Lower lobe of right lung (tissue), 2 donors: ENCODE results near the gene PASK. TPM values are rescaled to one million over a fixed set of nuclear protein-coding genes. Genes with fewer than 3 reads are reported as not detected.

Experiments
- ATAC-seq, 2 donors: fragments of 200-7000 bp; cut with Tn5 transposase; one replicate each; pipeline ENCODE4 v1.9.1; 2020 to 2022; ENCODE audit warnings: mild to moderate bottlenecking in 2 of 2, moderate library complexity in 2 of 2
- DNase-seq: peaks from one replicate; pipeline ENCODE4 v3.0.0-alpha.2; 2020
- H3K27ac ChIP-seq: fragments of 200-600 bp; one replicate; pipeline ENCODE4 v1.8.0; 2022
- H3K27me3 ChIP-seq: fragments of 200-600 bp; one replicate; pipeline ENCODE4 v1.8.0; 2022; ENCODE audit warnings: low read depth
- H3K36me3 ChIP-seq: fragments of 200-600 bp; one replicate; pipeline ENCODE4 v1.8.0; 2022; ENCODE audit warnings: mild to moderate bottlenecking
- H3K4me1 ChIP-seq: fragments of 200-600 bp; one replicate; pipeline ENCODE4 v1.8.0; 2022
- H3K4me3 ChIP-seq: fragments of 200-600 bp; one replicate; pipeline ENCODE4 v1.8.0; 2022; ENCODE audit warnings: mild to moderate bottlenecking
- H3K9me3 ChIP-seq: fragments of 200-600 bp; one replicate; pipeline ENCODE4 v1.8.0; 2022
- CTCF ChIP-seq: fragments of 200-600 bp; IDR thresholded peaks from one replicate; pipeline ENCODE4 v1.8.0; 2022; ENCODE audit warnings: antibody characterized with exemption, mild to moderate bottlenecking
- intact Hi-C: fragments of 100-400 bp; cut with DNase I; formaldehyde crosslinking; loops from one replicate; pipeline ENCODE4 v1.11.0; 2022
- total RNA-seq: library from RNA; stranded (reverse); fragmentation: NEBNext Ultra II Directional; extraction: Animal tissue kit (Norgen Biotek cat#: 25700); gene quantifications from one replicate; pipeline ENCODE4 v1.2.1, GENCODE V29; 2021
- donor health status: DM: no; HTN: yes; CAD: no; lungs with severe emphysema.

PASK gene
- total RNA-seq, 1 donor from 2014 or later: 10.8 TPM

DNA sequence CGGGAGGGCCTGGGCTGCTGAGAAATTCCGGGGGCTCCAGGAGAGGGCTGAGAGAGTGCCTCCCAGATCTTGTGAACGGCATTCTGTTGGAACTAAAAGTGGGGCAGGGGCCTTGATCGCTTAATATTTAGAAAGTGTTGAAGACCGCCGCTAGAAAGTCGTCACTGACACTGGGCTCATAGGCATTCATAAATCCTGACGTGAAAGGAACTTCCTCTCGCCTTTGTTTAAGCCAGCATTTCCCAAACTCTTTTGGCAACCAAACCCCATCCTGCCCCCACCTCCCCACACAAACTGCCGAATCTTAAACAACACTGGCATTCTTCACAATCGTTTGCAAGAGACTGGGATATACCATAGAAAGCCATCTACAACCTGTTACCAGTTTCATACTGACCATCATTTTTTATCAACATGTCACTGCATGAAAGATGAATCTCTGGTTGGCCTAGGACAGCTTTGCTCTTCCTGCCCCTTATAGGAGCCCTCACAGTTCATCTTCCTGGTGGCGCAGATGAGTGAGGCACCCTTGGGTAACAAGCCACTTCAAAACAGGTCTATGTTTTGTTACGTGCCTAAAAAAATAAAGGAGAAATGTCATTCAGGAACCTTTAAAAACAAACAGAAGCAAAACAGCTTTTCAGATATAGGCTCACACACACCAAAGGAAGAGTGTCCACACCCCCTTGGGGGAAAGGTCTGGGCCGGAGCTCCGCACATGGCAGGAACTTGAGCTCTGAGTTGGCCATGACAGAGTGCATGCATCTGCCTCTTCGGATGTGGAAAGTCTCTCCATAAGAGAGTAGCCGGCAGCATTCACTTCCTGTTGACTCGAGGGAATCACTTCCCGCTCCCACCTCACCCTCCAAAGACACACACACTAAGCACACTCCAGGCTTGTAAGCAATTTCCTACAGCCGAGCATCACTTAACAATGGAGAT is 60.2 kb downstream of the PASK start:
- H3K9me3 ChIP-seq: no peaks in the 10 kb centered on the region
- no peak overlapping the region for H3K4me3 ChIP-seq
- peak overlapping the region; percentile 66 for H3K27ac ChIP-seq
- peaks cover 7% of the 10 kb centered on the region for H3K4me1 ChIP-seq
- intact Hi-C loops: no loop called here
- no peak for TF ChIP-seq CTCF
- ATAC-seq (no peak), DNase-seq (no peak)
- no peaks in the 10 kb centered on the region for H3K27me3 ChIP-seq
- H3K36me3 ChIP-seq: peaks cover 86% of the 10 kb centered on the region

- H3K4me3 ChIP-seq: no peak overlapping the region
- H3K27ac ChIP-seq: peak overlapping the region; percentile 66
- peaks cover 7% of the 10 kb centered on the region for H3K4me1 ChIP-seq
- peaks cover 79% of the 10 kb centered on the region for H3K36me3 ChIP-seq
- H3K27me3 ChIP-seq: no peaks in the 10 kb centered on the region
- no peaks in the 10 kb centered on the region for H3K9me3 ChIP-seq
- DNase-seq (no peak), ATAC-seq (no peak)
- no peak for TF ChIP-seq CTCF
- intact Hi-C loops: no loop called here
These were observed 60.9 kb downstream of the PASK start for GRCh38 chr2:241088376-241088775.

- H3K27me3 ChIP-seq: no peaks in the 10 kb centered on the region
- H3K4me1 ChIP-seq: peaks cover 7% of the 10 kb centered on the region
- H3K27ac ChIP-seq: no peak overlapping the region
- TF ChIP-seq CTCF: no peak
- intact Hi-C loops: no loop called here
- ATAC-seq (no peak), DNase-seq (no peak)
- peaks cover 72% of the 10 kb centered on the region for H3K36me3 ChIP-seq
- no peak overlapping the region for H3K4me3 ChIP-seq
- no peaks in the 10 kb centered on the region for H3K9me3 ChIP-seq
These were observed 61.6 kb downstream of the PASK start for GRCh38 chr2:241087420-241088268.

DNA sequence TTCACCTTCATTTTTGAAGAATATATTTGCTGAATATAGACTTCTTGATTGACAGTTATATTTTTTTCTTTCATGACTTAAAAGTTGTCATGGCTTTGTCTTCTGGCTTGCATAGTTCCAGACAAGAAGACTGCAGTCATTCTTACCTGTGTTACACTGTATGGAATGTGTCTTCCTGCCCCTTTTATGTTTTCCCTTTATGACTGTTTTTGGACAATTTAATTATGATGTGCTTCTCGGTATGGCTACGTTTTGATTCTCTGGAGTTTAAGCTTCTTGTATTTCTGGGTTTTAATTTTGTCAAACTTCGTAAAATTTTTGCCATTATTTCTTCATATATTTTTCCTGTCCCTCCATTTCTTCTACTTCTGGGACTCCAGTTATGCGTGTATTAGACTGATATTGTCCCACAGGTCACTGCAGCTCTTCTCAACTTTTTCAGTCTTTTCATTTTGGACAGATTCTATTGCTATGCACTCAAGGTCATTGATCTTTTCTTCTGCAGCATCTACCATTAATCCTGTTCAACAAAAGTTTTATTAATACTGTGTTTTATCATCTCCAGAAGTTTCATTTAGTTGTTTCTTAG is 64.3 kb downstream of the PASK start:
- Histone ChIP-seq H3K36me3 (peaks cover 45% of the 10 kb centered on the region), H3K4me3 (no peak overlapping the region), H3K9me3 (no peaks in the 10 kb centered on the region), H3K27me3 (no peaks in the 10 kb centered on the region), H3K4me1 (peaks cover 7% of the 10 kb centered on the region), H3K27ac (no peak overlapping the region)
- no peak for TF ChIP-seq CTCF
- intact Hi-C loops: no loop called here
- ATAC-seq (no peak), DNase-seq (no peak)

DNA sequence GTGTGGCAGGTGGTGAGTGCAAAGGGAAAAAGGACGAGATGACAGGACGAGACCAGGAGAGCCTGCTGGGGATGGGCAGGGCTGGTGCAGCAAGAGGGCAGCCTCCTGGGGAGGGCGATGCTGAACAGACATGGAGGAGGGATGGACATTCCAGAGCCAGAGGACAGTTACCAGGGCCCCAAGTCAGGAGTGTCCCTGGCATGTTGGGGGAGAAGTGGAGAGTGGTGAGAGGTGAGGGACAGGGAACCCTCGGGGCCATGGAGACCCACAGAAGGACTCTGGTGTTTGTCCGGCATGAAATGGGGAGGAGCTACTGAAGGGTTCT is 66.2 kb downstream of the PASK start:
- H3K4me1 ChIP-seq: peaks cover 2% of the 10 kb centered on the region
- no peaks in the 10 kb centered on the region for H3K27me3 ChIP-seq
- TF ChIP-seq CTCF: no peak
- no peak overlapping the region for H3K27ac ChIP-seq
- H3K36me3 ChIP-seq: peaks cover 26% of the 10 kb centered on the region
- H3K4me3 ChIP-seq: no peak overlapping the region
- DNase-seq: no peak
- intact Hi-C loops: no loop called here
- H3K9me3 ChIP-seq: no peaks in the 10 kb centered on the region
- ATAC-seq: no peak
